SU-DHL-6 (cell line): ENCODE data around the gene BHLHE23.

Experiments
- H2AFZ ChIP-seq: fragments of 200-600 bp; sonication (generic); 2 replicates; pipeline ENCODE4 v1.6.1; 2014; ENCODE audit warnings: low read depth, mild to moderate bottlenecking, moderate library complexity, mixed read lengths, antibody characterized with exemption, low read length; ENCODE audit not compliant: severe bottlenecking
- H3F3A ChIP-seq: fragments of 200-600 bp; shearing (Covaris generic); 2 replicates; pipeline ENCODE4 v1.6.0; 2016; ENCODE audit warnings: antibody characterized with exemption, mild to moderate bottlenecking; ENCODE audit not compliant: insufficient read depth
- H3K27ac ChIP-seq: fragments of 200-600 bp; sonication (generic); 2 replicates; pipeline ENCODE4 v1.5.1; 2016; ENCODE audit warnings: low read depth, mild to moderate bottlenecking, low read length, moderate library complexity, mixed read lengths
- H3K27me3 ChIP-seq: fragments of 200-600 bp; sonication (generic), shearing (Covaris generic); 2 replicates; pipeline ENCODE4 v1.6.0; 2014; ENCODE audit warnings: mild to moderate bottlenecking, low read length
- H3K36me3 ChIP-seq: fragments of 200-600 bp; sonication (generic); 2 replicates; pipeline ENCODE4 v1.6.1; 2014; ENCODE audit warnings: mild to moderate bottlenecking, low read length, mixed read lengths
- H3K4me2 ChIP-seq: fragments of 300-600, 200-600 bp; shearing (Covaris generic), sonication (generic); 2 replicates; pipeline ENCODE4 v1.6.0; 2014; ENCODE audit warnings: low read length, low read depth, mild to moderate bottlenecking; ENCODE audit not compliant: poor library complexity, severe bottlenecking
- H3K4me3 ChIP-seq: fragments of 200-600 bp; sonication (generic); 2 replicates; pipeline ENCODE4 v1.5.1; 2014; ENCODE audit warnings: antibody characterized with exemption, low read length, mild to moderate bottlenecking, mixed read lengths; ENCODE audit not compliant: insufficient read depth, poor library complexity, severe bottlenecking
- H3K79me2 ChIP-seq: fragments of 200-600 bp; sonication (generic); 2 replicates; pipeline ENCODE4 v1.6.1; 2014; ENCODE audit warnings: mild to moderate bottlenecking, low read length, moderate library complexity; ENCODE audit not compliant: insufficient read depth
- H3K9ac ChIP-seq: fragments of 200-600 bp; sonication (generic); 2 replicates; pipeline ENCODE4 v1.7.0; 2014; ENCODE audit warnings: mild to moderate bottlenecking, low read length
- H3K9me2 ChIP-seq: fragments of 200-600 bp; sonication (generic); replicated peaks from 2 replicates; pipeline ENCODE4 v1.6.1; 2014; ENCODE audit warnings: low read length; ENCODE audit not compliant: insufficient read depth
- H3K9me3 ChIP-seq: fragments of 200-600 bp; sonication (generic); 2 replicates; pipeline ENCODE4 v1.6.1; 2014; ENCODE audit warnings: low read length, mixed read lengths; ENCODE audit not compliant: insufficient read depth
- H4K20me1 ChIP-seq: fragments of 200-600 bp; sonication (generic); 2 replicates; pipeline ENCODE4 v1.6.1; 2014; ENCODE audit warnings: low read depth, mild to moderate bottlenecking, antibody characterized with exemption, low read length, moderate library complexity, mixed read lengths
- CTCF ChIP-seq: fragments of 200-600 bp; sonication (generic); IDR thresholded peaks from one replicate; pipeline ENCODE4 v1.5.1; 2017; ENCODE audit warnings: antibody characterized with exemption, mild to moderate bottlenecking, low read length, moderate library complexity; ENCODE audit not compliant: insufficient read depth, poor library complexity, severe bottlenecking
- EZH2phosphoT487 ChIP-seq: fragments of 200-600 bp; sonication (generic), shearing (Covaris generic); conservative IDR thresholded peaks from 2 replicates; pipeline ENCODE4 v1.6.1; 2018; ENCODE audit warnings: mild to moderate bottlenecking, antibody characterized with exemption, low read length, moderate library complexity, mixed read lengths

The BHLHE23 gene

DNA sequence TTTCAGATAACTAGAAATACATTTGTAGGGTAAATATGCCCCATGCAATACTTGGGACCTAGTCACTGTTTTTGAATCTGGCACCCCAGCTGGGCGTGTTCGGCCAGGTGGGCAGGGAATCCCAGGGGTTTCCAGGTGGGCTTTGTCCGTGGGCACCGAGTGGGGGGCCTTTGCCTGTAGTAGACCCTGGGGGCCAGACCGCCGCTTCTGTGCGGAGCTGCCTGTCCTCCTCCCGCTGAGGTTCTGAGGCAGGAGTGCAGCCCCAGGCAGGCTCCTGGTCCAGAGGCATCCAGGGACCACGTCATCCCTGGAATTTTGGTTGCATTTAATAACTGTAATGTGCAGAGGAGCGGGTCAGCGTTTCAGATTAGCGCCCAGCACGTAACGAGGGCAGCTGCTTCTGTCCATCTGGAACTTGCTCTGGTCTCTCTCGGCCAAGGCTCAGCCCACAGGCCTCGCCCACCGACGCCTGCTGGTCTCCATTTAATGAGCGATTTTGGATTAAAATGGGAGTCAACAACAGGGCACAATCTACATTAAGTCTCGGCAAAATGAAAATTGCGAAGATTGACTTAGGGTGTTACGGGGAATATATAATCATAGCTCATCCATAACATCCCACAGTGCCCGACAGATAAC lies 12.8 kb downstream of the BHLHE23 start:
- H3K4me2 ChIP-seq = no peak overlapping the region
- no peaks in the 10 kb centered on the region for H4K20me1 ChIP-seq
- TF ChIP-seq EZH2phosphoT487 (no peak), CTCF (no peak)
- no peak overlapping the region for H3K27ac ChIP-seq
- H3K9ac ChIP-seq = no peak overlapping the region
- no peaks in the 10 kb centered on the region for H3K9me2 ChIP-seq
- no peaks in the 10 kb centered on the region for H3K79me2 ChIP-seq
- H3K27me3 ChIP-seq = no peaks in the 10 kb centered on the region
- no peak overlapping the region for H3K4me3 ChIP-seq
- no peaks in the 10 kb centered on the region for H3K9me3 ChIP-seq
- no peaks in the 10 kb centered on the region for H3F3A ChIP-seq
- no peaks in the 10 kb centered on the region for H3K36me3 ChIP-seq
- H2AFZ ChIP-seq = no peak overlapping the region

DNA sequence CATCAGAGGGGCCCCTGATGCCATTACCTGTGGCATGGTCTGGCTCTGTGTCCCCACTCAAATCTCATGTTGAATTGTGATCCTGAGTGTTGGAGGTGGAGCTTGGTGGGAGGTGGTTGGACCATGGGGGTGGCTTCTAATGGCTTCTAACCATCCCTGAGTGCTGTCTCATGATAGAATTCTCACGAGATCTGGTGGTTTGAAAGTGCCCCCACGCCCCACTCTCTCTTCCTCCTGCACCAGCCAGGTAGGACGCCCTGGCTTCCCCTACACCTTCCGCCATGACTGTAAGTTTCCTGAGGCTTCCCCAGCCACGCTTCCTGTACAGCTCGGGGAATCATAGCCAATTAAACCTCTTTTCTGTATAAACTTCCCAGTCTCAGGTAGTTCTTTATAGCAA lies 14.9 kb downstream of the BHLHE23 start:
- Histone ChIP-seq H3K27ac (no peak overlapping the region), H3K9ac (no peak overlapping the region), H3F3A (no peaks in the 10 kb centered on the region), H3K9me2 (no peaks in the 10 kb centered on the region), H3K9me3 (no peaks in the 10 kb centered on the region), H3K4me2 (no peak overlapping the region), H2AFZ (no peak overlapping the region), H3K36me3 (no peaks in the 10 kb centered on the region), H4K20me1 (no peaks in the 10 kb centered on the region), H3K27me3 (no peaks in the 10 kb centered on the region), H3K4me3 (no peak overlapping the region), H3K79me2 (no peaks in the 10 kb centered on the region)
- TF ChIP-seq EZH2phosphoT487 (no peak), CTCF (no peak)

DNA sequence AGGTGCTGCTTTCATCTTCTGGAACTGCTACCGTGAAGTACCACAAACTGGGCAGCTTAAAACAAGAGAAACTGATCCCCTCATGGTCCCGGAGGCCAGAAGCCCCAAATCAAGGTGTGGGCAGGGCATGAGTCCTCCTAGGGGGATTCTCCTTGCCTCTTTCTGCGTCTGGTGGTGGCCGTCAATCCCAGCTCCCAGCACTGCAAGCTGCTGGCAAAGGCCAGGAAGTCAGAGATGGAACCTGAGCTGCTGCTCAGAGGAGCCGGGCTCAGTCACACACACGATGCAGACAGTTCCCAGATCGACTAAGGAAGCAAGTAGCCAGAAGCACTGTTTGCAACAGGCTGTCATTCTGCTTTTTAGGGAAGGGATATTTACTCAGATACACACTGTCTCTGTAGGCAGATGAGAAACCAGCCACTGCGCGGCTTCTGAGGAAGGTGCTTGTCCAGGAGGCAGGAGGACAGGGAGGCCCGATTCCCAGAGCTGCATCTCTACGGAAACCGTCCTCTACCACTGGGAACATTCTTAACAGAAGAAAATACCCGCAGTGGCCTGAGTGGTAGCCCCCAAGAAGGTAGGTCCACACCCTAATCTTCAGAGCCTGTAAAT lies 15.5 kb downstream of the BHLHE23 start:
- no peak overlapping the region for H2AFZ ChIP-seq
- no peaks in the 10 kb centered on the region for H3K9me3 ChIP-seq
- TF ChIP-seq CTCF = no peak
- no peak for TF ChIP-seq EZH2phosphoT487
- no peak overlapping the region for H3K27ac ChIP-seq
- H4K20me1 ChIP-seq = no peaks in the 10 kb centered on the region
- H3F3A ChIP-seq = no peaks in the 10 kb centered on the region
- no peak overlapping the region for H3K9ac ChIP-seq
- no peak overlapping the region for H3K4me2 ChIP-seq
- H3K27me3 ChIP-seq = no peaks in the 10 kb centered on the region
- H3K36me3 ChIP-seq = no peaks in the 10 kb centered on the region
- no peak overlapping the region for H3K4me3 ChIP-seq
- H3K79me2 ChIP-seq = no peaks in the 10 kb centered on the region
- no peaks in the 10 kb centered on the region for H3K9me2 ChIP-seq
